Right lobe of liver (tissue), 6 donors: ENCODE measurements around the gene NIPBL. TPM values are rescaled to one million over a fixed set of nuclear protein-coding genes. Genes with fewer than 3 reads are reported as not detected.
"Not testable (repeated sequence)": the region's sequence is repeated elsewhere in the genome, so short reads cannot be mapped to it uniquely, and the experiment has no call there.

Experiments used
- ATAC-seq, 4 donors: fragments of 200-7000 bp; cut with Tn5 transposase; one replicate each; pipeline ENCODE4 v1.9.1; 2020; ENCODE audit warnings: mild to moderate bottlenecking in 4 of 4, moderate library complexity in 4 of 4
- DNase-seq, 3 donors: peaks; one replicate each; pipeline ENCODE4 v3.0.0-alpha.2; 2020
- H3K27ac ChIP-seq, 3 donors: fragments of 200-600 bp; one replicate each; pipeline ENCODE4 v1.8.0; 2022
- H3K27me3 ChIP-seq, 2 donors: fragments of 200-600 bp; one replicate each; pipeline ENCODE4 v1.8.0; 2022
- H3K36me3 ChIP-seq, 4 donors: fragments of 200-600 bp; sonication (generic) in 1 of 4; one replicate each; pipeline versions ENCODE4 v1.5.1 to v1.8.0; 2017 to 2022; ENCODE audit warnings: control low read depth in 1 of 4
- H3K4me1 ChIP-seq, 4 donors: fragments of 200-600 bp; sonication (generic) in 1 of 4; one replicate each; pipeline versions ENCODE4 v1.5.1 to v1.8.0; 2017 to 2022; ENCODE audit warnings: control low read depth in 1 of 4
- H3K4me3 ChIP-seq, 3 donors: fragments of 200-600 bp; one replicate each; pipeline ENCODE4 v1.8.0; 2022
- H3K9me3 ChIP-seq, 4 donors: fragments of 200-600 bp; sonication (generic) in 1 of 4; one replicate each; pipeline versions ENCODE4 v1.5.1 to v1.8.0; 2017 to 2022; ENCODE audit warnings: control low read depth in 1 of 4
- POLR2A ChIP-seq: fragments of 450-650 bp; IDR thresholded peaks from one replicate; pipeline ENCODE4 v1.6.1; 2017; ENCODE audit warnings: antibody characterized with exemption, mild to moderate bottlenecking
- WGBS: methylation state at CpG from one replicate; pipeline ENCODE4 v1.1.6; 2018; ENCODE audit warnings: low coverage, low lambda C conversion rate; ENCODE audit not compliant: insufficient coverage; ENCODE audit errors: missing lambda C conversion rate; 5-methylcytosine and 5-hydroxymethylcytosine counted together
- intact Hi-C, 2 donors: fragments of 100-400 bp; cut with DNase I; formaldehyde crosslinking; loops; one replicate each; pipeline versions ENCODE4 v1.11.2 to v1.14.1; 2022
- total RNA-seq, 6 experiments: library from RNA; depleted of rRNA in 2 of 6; stranded (reverse); fragments of >200 nt in 2 of 6; fragmentation: NEBNext Ultra II Directional in 3 of 6; extraction: Animal tissue kit (Norgen Biotek cat#: 25700) in 3 of 6; gene quantifications; one replicate each; pipeline versions ENCODE4 v1.1.0 to v1.2.4, GENCODE V29; 2016 to 2023
- TF ChIP-seq, protein P1 (sequence below), 4 donors: fragments of 200-600 bp in 3 of 4; fragments of 450-650 bp in 1 of 4; IDR thresholded peaks; one replicate each; pipeline versions ENCODE4 v1.5.1 to v1.8.0; 2016 to 2022; ENCODE audit warnings: antibody characterized with exemption in 4 of 4, mild to moderate bottlenecking in 2 of 4
- donor health status: DM: no; HTN: yes; CAD: no.
- donor health status: DM: no; HTN: no; CAD: no.
- donor health status: DM: no; HTN: no; CAD: no.
- donor health status: DM: no; HTN: yes; CAD: no.
- donor health status: DM: no; HTN: yes; CAD: no.

Gene NIPBL
- total RNA-seq, 6 experiments from 2014 or later: 16.0 to 29.2 (median 24.6) TPM

DNA sequence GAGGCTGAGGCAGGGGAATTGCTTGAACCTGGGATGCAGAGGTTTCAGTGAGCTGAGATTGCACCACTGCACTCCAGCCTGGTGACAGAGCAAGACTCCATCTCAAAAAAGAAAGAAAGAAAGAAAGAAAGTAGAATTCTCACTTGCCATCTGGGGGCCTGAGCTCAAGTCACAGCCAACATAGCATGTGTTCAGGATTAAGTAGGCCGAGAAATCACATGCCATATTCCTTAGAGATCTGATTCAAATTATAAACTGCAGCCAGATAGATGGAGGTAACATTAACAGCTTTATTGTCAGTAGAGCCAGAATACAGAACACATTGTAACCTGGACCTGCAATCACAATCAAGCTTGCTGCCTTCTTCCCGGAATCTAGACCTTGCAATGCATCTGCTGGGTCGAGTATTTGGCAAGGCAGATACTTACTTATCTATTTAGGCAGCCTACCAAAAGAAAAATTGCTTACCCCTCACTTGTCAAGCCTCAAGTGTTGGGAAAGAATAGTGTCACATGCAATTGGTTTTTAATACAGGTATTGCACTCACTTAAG is 198.9 kb downstream of the NIPBL start:
- H3K4me3 ChIP-seq: no peak overlapping the region
- TF ChIP-seq, protein P1, sequence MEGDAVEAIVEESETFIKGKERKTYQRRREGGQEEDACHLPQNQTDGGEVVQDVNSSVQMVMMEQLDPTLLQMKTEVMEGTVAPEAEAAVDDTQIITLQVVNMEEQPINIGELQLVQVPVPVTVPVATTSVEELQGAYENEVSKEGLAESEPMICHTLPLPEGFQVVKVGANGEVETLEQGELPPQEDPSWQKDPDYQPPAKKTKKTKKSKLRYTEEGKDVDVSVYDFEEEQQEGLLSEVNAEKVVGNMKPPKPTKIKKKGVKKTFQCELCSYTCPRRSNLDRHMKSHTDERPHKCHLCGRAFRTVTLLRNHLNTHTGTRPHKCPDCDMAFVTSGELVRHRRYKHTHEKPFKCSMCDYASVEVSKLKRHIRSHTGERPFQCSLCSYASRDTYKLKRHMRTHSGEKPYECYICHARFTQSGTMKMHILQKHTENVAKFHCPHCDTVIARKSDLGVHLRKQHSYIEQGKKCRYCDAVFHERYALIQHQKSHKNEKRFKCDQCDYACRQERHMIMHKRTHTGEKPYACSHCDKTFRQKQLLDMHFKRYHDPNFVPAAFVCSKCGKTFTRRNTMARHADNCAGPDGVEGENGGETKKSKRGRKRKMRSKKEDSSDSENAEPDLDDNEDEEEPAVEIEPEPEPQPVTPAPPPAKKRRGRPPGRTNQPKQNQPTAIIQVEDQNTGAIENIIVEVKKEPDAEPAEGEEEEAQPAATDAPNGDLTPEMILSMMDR (IDR thresholded peaks at IDR 0.05): no peak
- no peak for TF ChIP-seq POLR2A
- ATAC-seq: no peak
- no peaks in the 10 kb centered on the region for H3K36me3 ChIP-seq
- intact Hi-C loops: no loop called here
- DNase-seq: no peak
- no peaks in the 10 kb centered on the region for H3K27me3 ChIP-seq
- WGBS: 80% methylated on average over 3 of the region's 3 CpGs
- H3K4me1 ChIP-seq: no peaks in the 10 kb centered on the region
- H3K9me3 ChIP-seq: no peaks in the 10 kb centered on the region
- no peak overlapping the region for H3K27ac ChIP-seq

DNA sequence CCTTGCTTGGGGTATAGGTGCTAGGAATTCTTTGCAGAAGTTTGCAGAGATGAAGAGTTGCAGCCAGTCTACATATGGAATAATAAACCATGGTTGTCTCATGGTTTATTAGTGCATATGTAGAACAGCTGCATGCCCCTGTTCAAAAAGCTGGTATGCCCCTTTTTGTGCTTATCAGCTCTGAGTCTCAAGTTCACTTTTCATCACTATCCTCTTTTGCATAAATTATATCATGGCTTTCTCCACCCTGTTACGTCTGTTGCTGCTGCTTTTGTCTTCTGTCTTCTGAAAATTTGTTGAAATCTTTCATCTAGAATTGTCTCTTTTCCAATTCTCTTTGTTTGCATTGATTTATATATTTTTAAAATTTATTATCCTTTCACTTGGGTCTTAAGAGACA is 200.6 kb downstream of the NIPBL start:
- intact Hi-C loops: no loop called here
- ATAC-seq (no peak), DNase-seq (no peak)
- no peak for TF ChIP-seq POLR2A
- TF ChIP-seq, protein P1 (IDR thresholded peaks at IDR 0.05): no peak
- 86% methylated on average over 1 of the region's 1 CpG for WGBS
- Histone ChIP-seq H3K27me3 (no peaks in the 10 kb centered on the region), H3K27ac (no peak overlapping the region), H3K36me3 (no peaks in the 10 kb centered on the region), H3K4me1 (no peaks in the 10 kb centered on the region), H3K9me3 (no peaks in the 10 kb centered on the region), H3K4me3 (no peak overlapping the region)

DNA sequence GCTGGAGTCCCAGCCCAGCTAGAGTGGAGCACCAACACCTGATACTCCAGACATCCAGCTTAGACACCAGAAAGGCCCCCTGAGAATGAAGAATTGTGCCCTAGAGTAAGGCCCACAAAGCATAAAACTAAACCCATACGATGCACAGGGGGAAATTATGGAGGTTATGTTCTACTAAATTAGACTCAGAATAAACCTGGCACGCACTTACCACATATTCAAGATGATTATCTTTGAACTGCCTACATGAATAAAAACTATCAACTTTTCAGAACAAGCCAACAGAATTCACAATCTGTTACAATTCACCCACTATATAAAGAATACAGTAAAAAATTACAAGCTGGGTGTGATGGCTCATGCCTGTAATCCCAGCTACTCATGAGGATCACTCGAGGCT is 204.1 kb downstream of the NIPBL start:
- Histone ChIP-seq H3K9me3 (no peaks in the 10 kb centered on the region), H3K36me3 (no peaks in the 10 kb centered on the region), H3K4me3 (no peak overlapping the region), H3K4me1 (no peaks in the 10 kb centered on the region), H3K27ac (no peak overlapping the region), H3K27me3 (no peaks in the 10 kb centered on the region)
- DNase-seq (no peak), ATAC-seq (no peak)
- 94% methylated on average over 3 of the region's 3 CpGs for WGBS
- TF ChIP-seq, protein P1 (IDR thresholded peaks at IDR 0.05): no peak
- no peak for TF ChIP-seq POLR2A
- intact Hi-C loops: no loop called here

DNA sequence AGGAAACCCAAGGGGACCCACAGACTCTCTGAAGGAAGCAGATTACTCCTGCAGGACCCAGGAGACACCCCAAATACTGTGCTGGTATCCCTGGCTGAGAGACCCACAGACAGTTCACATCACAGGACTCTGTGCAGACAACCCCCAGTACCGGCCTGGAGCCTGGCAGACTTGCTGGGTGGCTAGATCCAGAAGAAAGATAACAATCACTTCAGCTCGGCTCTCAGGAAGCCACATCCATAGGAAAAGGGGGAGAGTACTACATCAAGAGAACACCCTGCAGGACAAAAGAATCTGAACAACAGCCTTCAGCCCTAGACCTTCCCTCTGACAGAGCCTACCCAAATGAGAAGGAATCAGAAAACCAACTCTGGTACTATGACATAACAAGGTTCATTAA is 206.4 kb downstream of the NIPBL start:
- ATAC-seq: not testable (repeated sequence)
- WGBS: 33% methylated on average over 1 of the region's 2 CpGs

DNA sequence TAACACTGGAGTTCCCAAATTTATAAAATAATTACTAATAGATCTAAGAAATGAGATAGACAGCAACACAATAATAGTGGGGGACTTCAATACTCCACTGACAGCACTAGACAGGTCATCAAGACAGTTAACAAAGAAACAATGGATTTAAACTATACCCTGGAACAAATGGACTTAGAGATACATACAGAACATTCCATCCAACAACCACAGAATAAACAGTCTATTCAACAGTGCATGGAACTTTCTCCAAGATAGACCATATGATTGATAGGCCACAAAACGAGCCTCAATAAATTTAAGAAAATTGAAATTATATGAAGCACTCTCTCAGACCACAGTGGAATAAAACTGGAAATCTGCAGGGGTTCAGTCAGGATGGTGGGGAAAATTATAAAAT is 209.5 kb downstream of the NIPBL start:
- H3K4me1 ChIP-seq, H3K36me3 ChIP-seq, H3K27ac ChIP-seq, ATAC-seq, intact Hi-C loops, DNase-seq, H3K4me3 ChIP-seq, H3K27me3 ChIP-seq, H3K9me3 ChIP-seq: not testable (repeated sequence)
- no CpG with 5 or more reads among the region's 1 CpG for WGBS

More for the DNA sequence above, 206.4 kb downstream of the NIPBL start:
- H3K4me3 ChIP-seq, H3K27me3 ChIP-seq, DNase-seq, H3K4me1 ChIP-seq, H3K27ac ChIP-seq, intact Hi-C loops, H3K9me3 ChIP-seq, H3K36me3 ChIP-seq: not testable (repeated sequence)
